CD4-positive, alpha-beta memory T cell (primary cell): Measurements from ENCODE around the gene ADAMTS16. TPM values are rescaled to one million over a fixed set of nuclear protein-coding genes. Genes with fewer than 3 reads are reported as not detected.

ENCODE experiments used
- CTCF ChIA-PET: fragments of 350-600 bp; sonication (Branson Sonifier 250); formaldehyde crosslinking; loops from one replicate; lab custom pipeline; 2021; ENCODE audit warnings: inconsistent platforms; ENCODE audit not compliant: partially characterized antibody; lab: Charles Lee
- POLR2A ChIA-PET: fragments of 350-600 bp; sonication (Branson Sonifier 250); formaldehyde crosslinking; loops from one replicate; lab custom pipeline; 2021; ENCODE audit not compliant: partially characterized antibody; lab: Charles Lee
- DNase-seq, 5 donors: peaks; one replicate each; pipeline versions ENCODE4 v3.0.0 to v3.0.0-alpha.2; 2020 to 2022; ENCODE audit warnings: mixed read lengths in 1 of 5
- H3K27ac ChIP-seq: one replicate; pipeline ENCODE4 v1.7.0; 2013; ENCODE audit warnings: low read depth, low read length
- H3K27me3 ChIP-seq: 2 replicates; pipeline ENCODE4 v1.7.0; 2013; ENCODE audit warnings: mild to moderate bottlenecking, low read length, moderate library complexity; ENCODE audit not compliant: insufficient read depth
- H3K36me3 ChIP-seq: 2 replicates; pipeline ENCODE4 v1.7.0; 2013; ENCODE audit warnings: mild to moderate bottlenecking, low read length, moderate library complexity; ENCODE audit not compliant: insufficient read depth
- H3K4me1 ChIP-seq: 2 replicates; pipeline ENCODE4 v1.7.0; 2013; ENCODE audit warnings: mild to moderate bottlenecking, low read length, moderate library complexity; ENCODE audit not compliant: insufficient read depth
- H3K4me3 ChIP-seq, 2 donors: one replicate each; pipeline ENCODE4 v1.7.0; 2013; ENCODE audit warnings: low read length in 2 of 2, mild to moderate bottlenecking in 1 of 2
- H3K9me3 ChIP-seq, 2 donors: one replicate each; pipeline ENCODE4 v1.7.0; 2013; ENCODE audit warnings: low read length in 2 of 2, control low read depth in 1 of 2; ENCODE audit not compliant: control insufficient read depth in 1 of 2
- H3K27ac Mint-ChIP-seq, 7 donors: one replicate each; pipeline ENCODE4 v1.8.0; 2020 to 2021; ENCODE audit warnings: mixed read lengths in 7 of 7, mild to moderate bottlenecking in 6 of 7, inconsistent platforms in 3 of 7, moderate library complexity in 3 of 7
- H3K27me3 Mint-ChIP-seq, 2 donors: one replicate each; pipeline ENCODE4 v1.8.0; 2020 to 2021; ENCODE audit warnings: mixed read lengths in 2 of 2
- H3K36me3 Mint-ChIP-seq, 2 donors: one replicate each; pipeline ENCODE4 v1.8.0; 2020 to 2021; ENCODE audit warnings: mixed read lengths in 2 of 2, inconsistent platforms in 1 of 2, mild to moderate bottlenecking in 1 of 2
- H3K4me1 Mint-ChIP-seq, 4 donors: one replicate each; pipeline ENCODE4 v1.8.0; 2020 to 2021; ENCODE audit warnings: mixed read lengths in 4 of 4, mild to moderate bottlenecking in 1 of 4
- H3K4me3 Mint-ChIP-seq, 8 donors: one replicate each; pipeline ENCODE4 v1.8.0; 2020 to 2021; ENCODE audit warnings: mixed read lengths in 8 of 8, mild to moderate bottlenecking in 7 of 8, moderate library complexity in 6 of 8, inconsistent platforms in 3 of 8
- H3K9me3 Mint-ChIP-seq, 8 donors: one replicate each; pipeline ENCODE4 v1.8.0; 2020 to 2021; ENCODE audit warnings: mixed read lengths in 8 of 8, mild to moderate bottlenecking in 5 of 8, inconsistent platforms in 3 of 8, moderate library complexity in 1 of 8
- intact Hi-C: fragments of 100-400 bp; cut with micrococcal nuclease; formaldehyde crosslinking; loops from one replicate; pipeline ENCODE4 v1.15.1; 2023
- polyA plus RNA-seq, 2 donors: library from polyadenylated mRNA; unstranded; fragments of 300-500 nt; fragmentation: Illumina TruSeq; gene quantifications; one replicate each; pipeline ENCODE4 v1.2.3, GENCODE V29; 2021
- total RNA-seq, 2 experiments: library from RNA; stranded (reverse); gene quantifications; one replicate each; pipeline ENCODE4 v1.2.3, GENCODE V29; 2021

Gene ADAMTS16
- total and polyA plus RNA-seq, 4 experiments from 2014 or later = not detected

DNA sequence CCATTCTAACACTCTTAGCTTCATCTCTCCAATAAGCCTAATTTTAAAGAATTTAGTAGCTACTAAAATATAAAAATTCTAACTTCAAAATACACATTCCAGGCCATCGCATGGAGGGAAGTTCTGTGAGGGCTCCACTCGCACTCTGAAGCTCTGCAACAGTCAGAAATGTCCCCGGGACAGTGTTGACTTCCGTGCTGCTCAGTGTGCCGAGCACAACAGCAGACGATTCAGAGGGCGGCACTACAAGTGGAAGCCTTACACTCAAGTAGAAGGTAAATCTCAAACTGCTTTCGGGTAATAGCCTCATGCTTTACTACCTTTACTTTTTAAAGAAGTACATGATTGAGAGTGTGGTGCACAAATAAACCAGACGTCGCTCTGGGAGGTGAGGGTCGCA, 94.8 kb downstream of the ADAMTS16 start:
- Histone ChIP-seq H3K36me3 (no peaks in the 10 kb centered on the region), H3K9me3 (no peaks in the 10 kb centered on the region), H3K4me1 (no peaks in the 10 kb centered on the region), H3K27ac (no peak overlapping the region), H3K4me3 (no peak overlapping the region), H3K27me3 (no peaks in the 10 kb centered on the region)
- ChIA-PET CTCF (no interaction called here), POLR2A (no interaction called here)
- Mint-ChIP-seq H3K4me1 (no peaks in the 10 kb centered on the region), H3K9me3 (peaks cover 0 to 4% (median 0%) of the 10 kb centered on the region in 8 donors), H3K4me3 (no peak overlapping the region), H3K27me3 (peaks cover 0 to 1% of the 10 kb centered on the region in 2 donors), H3K36me3 (no peaks in the 10 kb centered on the region), H3K27ac (no peak overlapping the region)
- DNase-seq = no peak
- intact Hi-C loops = no loop called here

DNA sequence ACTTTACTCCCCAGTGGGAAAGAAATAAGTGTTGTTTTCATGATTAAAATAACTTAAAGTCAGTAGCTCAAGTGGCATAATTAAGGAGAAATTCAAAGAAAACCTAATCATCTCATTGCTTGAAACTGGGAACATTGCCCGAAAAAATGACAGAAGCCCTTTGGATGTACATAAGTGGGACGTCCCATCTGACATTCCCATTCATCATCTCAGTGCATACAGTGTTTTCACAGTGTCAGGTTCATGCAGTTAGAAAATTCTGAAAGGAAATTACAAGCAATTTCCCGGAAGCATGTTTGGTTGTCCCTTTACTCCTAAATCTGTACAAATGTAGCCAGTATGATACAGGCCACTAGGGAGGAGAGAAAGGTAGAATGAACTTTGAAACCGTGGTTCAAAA, 95.6 kb downstream of the ADAMTS16 start:
- H3K27ac Mint-ChIP-seq = no peak overlapping the region
- H3K9me3 Mint-ChIP-seq = peaks cover 0 to 4% (median under 1%) of the 10 kb centered on the region in 8 donors
- ChIA-PET CTCF (no interaction called here), POLR2A (no interaction called here)
- DNase-seq = no peak
- H3K4me1 ChIP-seq = no peaks in the 10 kb centered on the region
- H3K9me3 ChIP-seq = no peaks in the 10 kb centered on the region
- H3K4me3 ChIP-seq = no peak overlapping the region
- no peaks in the 10 kb centered on the region for H3K36me3 ChIP-seq
- no peak overlapping the region for H3K4me3 Mint-ChIP-seq
- no peaks in the 10 kb centered on the region for H3K27me3 ChIP-seq
- no peak overlapping the region for H3K27ac ChIP-seq
- no peaks in the 10 kb centered on the region for H3K4me1 Mint-ChIP-seq
- H3K36me3 Mint-ChIP-seq = no peaks in the 10 kb centered on the region
- intact Hi-C loops = no loop called here
- H3K27me3 Mint-ChIP-seq = peaks cover 0 to 1% of the 10 kb centered on the region in 2 donors

DNA sequence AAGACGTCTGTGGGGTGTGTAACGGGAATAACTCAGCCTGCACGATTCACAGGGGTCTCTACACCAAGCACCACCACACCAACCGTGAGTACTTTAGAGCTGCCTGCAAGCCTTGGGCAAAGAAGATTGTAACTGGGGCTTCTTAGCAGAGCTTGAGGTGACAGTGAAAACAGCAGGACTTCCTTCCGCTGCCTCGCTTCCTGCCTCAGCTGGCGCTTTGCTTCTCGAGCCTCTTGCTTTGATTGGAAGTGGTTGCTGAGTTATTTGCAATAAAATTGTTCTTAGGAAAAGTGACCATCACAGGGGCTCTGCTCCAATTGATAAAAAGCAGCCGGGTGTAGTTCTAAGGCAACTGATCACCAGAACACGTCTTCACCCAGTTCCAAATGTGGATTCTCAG, 99.1 kb downstream of the ADAMTS16 start:
- no peaks in the 10 kb centered on the region for H3K9me3 ChIP-seq
- POLR2A ChIA-PET = no interaction called here
- no peak overlapping the region for H3K27ac Mint-ChIP-seq
- no peaks in the 10 kb centered on the region for H3K27me3 ChIP-seq
- DNase-seq = no peak
- H3K4me1 Mint-ChIP-seq = no peaks in the 10 kb centered on the region
- H3K27ac ChIP-seq = no peak overlapping the region
- no peaks in the 10 kb centered on the region for H3K36me3 Mint-ChIP-seq
- H3K4me1 ChIP-seq = no peaks in the 10 kb centered on the region
- intact Hi-C loops = no loop called here
- H3K4me3 Mint-ChIP-seq = no peak overlapping the region
- H3K27me3 Mint-ChIP-seq = peaks cover 1% of the 10 kb centered on the region in 2 donors
- no peak overlapping the region for H3K4me3 ChIP-seq
- H3K9me3 Mint-ChIP-seq = peaks cover 0 to 3% (median 0%) of the 10 kb centered on the region in 8 donors
- no peaks in the 10 kb centered on the region for H3K36me3 ChIP-seq
- CTCF ChIA-PET = no interaction called here

DNA sequence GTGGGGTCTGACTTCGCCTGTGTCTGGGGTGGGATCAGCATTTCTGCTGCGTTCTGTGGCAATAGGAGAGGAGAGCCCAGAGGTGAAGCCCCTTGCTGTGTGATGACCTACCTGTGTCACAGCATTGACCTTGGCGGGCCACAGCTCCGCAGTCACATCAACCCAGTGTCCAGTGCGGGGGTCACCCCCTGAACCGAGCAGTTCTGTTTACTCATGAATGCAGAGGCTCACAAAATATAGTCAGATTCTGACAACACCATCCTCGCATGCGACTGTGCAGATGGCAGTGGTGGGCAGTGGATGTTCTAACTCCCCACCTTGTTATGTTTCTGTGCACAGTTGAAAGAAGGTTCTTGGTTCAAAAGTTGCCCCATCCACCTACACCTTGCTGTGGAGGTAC, 100.1 kb downstream of the ADAMTS16 start:
- Mint-ChIP-seq H3K4me3 (no peak overlapping the region), H3K27ac (no peak overlapping the region), H3K9me3 (peaks cover 0 to 3% (median under 1%) of the 10 kb centered on the region in 8 donors), H3K4me1 (no peaks in the 10 kb centered on the region), H3K27me3 (peaks cover 1% of the 10 kb centered on the region in 2 donors), H3K36me3 (no peaks in the 10 kb centered on the region)
- DNase-seq = no peak
- no peak overlapping the region for H3K27ac ChIP-seq
- ChIA-PET CTCF (no interaction called here), POLR2A (no interaction called here)
- no peaks in the 10 kb centered on the region for H3K9me3 ChIP-seq
- no peak overlapping the region for H3K4me3 ChIP-seq
- H3K36me3 ChIP-seq = no peaks in the 10 kb centered on the region
- intact Hi-C loops = no loop called here
- no peaks in the 10 kb centered on the region for H3K27me3 ChIP-seq
- no peaks in the 10 kb centered on the region for H3K4me1 ChIP-seq

DNA sequence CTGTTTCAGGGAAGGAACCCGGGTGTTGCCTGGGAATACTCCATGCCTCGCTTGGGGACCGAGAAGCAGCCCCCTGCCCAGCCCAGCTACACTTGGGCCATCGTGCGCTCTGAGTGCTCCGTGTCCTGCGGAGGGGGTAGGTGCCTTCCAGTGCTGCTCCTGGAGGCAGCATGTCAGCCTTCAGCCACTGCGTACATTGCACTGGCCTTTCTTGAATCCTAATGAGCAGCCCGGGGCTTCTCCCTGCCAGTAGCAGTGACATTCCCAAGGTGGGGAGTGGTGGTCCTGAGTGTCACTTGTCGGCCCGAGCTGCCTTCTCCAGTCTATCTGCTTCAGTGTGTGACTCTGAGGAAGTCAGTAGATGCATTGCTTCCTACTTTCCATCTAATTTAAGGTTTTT, 101.9 kb downstream of the ADAMTS16 start:
- peaks cover 0 to 1% of the 10 kb centered on the region in 2 donors for H3K27me3 Mint-ChIP-seq
- no peaks in the 10 kb centered on the region for H3K9me3 ChIP-seq
- CTCF ChIA-PET = no interaction called here
- H3K27ac Mint-ChIP-seq = no peak overlapping the region
- no peak overlapping the region for H3K4me3 Mint-ChIP-seq
- H3K4me1 ChIP-seq = no peaks in the 10 kb centered on the region
- H3K27me3 ChIP-seq = no peaks in the 10 kb centered on the region
- H3K9me3 Mint-ChIP-seq = peaks cover 0 to 3% (median under 1%) of the 10 kb centered on the region in 8 donors
- POLR2A ChIA-PET = no interaction called here
- H3K36me3 ChIP-seq = no peaks in the 10 kb centered on the region
- no peak for DNase-seq
- no peak overlapping the region for H3K27ac ChIP-seq
- H3K4me3 ChIP-seq = no peak overlapping the region
- intact Hi-C loops = no loop called here
- H3K4me1 Mint-ChIP-seq = no peaks in the 10 kb centered on the region
- H3K36me3 Mint-ChIP-seq = no peaks in the 10 kb centered on the region

DNA sequence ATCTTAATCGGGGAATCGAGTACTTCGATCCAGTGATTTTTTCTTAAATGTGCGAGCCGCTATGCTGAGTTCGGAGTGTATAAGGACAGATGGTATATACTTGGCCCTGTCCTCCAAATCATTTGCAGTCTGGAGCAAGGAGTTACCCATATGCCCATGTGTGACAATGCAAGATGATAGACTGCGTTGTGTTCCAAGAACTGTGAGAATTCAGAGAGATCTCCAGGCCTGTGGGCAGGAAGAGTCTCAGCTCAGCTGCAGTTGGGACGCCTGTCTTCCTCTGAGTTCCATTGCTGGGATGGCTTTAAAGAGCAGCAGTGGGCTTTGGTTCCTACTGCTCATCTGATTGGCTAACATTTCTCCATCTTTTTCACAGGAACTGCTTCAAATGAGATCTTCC, 106.6 kb downstream of the ADAMTS16 start:
- Histone ChIP-seq H3K9me3 (no peaks in the 10 kb centered on the region), H3K4me3 (no peak overlapping the region), H3K27me3 (no peaks in the 10 kb centered on the region), H3K27ac (no peak overlapping the region), H3K36me3 (no peaks in the 10 kb centered on the region), H3K4me1 (no peaks in the 10 kb centered on the region)
- Mint-ChIP-seq H3K27ac (no peak overlapping the region), H3K36me3 (no peaks in the 10 kb centered on the region), H3K27me3 (peaks cover 0 to 3% of the 10 kb centered on the region in 2 donors), H3K4me3 (no peak overlapping the region), H3K9me3 (peaks cover 0 to 6% (median 0%) of the 10 kb centered on the region in 8 donors), H3K4me1 (no peaks in the 10 kb centered on the region)
- no peak for DNase-seq
- intact Hi-C loops = no loop called here
- ChIA-PET POLR2A (no interaction called here), CTCF (no interaction called here)

DNA sequence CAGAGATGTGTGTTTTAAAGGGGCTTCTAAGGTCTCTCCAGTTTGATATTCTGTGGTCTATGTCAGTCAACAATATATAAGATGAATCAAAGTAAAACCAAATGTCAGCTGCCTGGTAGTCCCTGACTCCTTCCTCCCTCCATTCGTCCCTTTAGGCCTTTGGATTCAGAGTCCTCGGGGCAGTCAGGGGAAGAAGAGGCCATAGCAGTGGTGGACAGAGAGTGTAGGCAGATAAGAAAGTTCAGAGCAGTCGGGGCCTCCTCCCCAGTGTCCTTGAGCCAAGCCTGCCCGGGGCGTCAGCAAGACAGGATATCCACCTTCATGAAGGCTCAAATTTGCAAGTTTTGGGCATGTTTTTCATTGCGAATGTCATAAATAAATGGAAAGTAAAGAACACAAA, 110.6 kb downstream of the ADAMTS16 start:
- no peak overlapping the region for H3K4me3 ChIP-seq
- no peaks in the 10 kb centered on the region for H3K27me3 ChIP-seq
- H3K36me3 ChIP-seq = no peaks in the 10 kb centered on the region
- no peaks in the 10 kb centered on the region for H3K4me1 ChIP-seq
- ChIA-PET POLR2A (no interaction called here), CTCF (no interaction called here)
- Mint-ChIP-seq H3K27ac (no peak overlapping the region), H3K27me3 (peaks cover 0 to 3% of the 10 kb centered on the region in 2 donors), H3K4me3 (no peak overlapping the region), H3K36me3 (no peaks in the 10 kb centered on the region), H3K4me1 (no peaks in the 10 kb centered on the region), H3K9me3 (peaks cover 3 to 27% (median 6%) of the 10 kb centered on the region in 8 donors)
- no peak overlapping the region for H3K27ac ChIP-seq
- no peaks in the 10 kb centered on the region for H3K9me3 ChIP-seq
- no peak for DNase-seq
- intact Hi-C loops = no loop called here

DNA sequence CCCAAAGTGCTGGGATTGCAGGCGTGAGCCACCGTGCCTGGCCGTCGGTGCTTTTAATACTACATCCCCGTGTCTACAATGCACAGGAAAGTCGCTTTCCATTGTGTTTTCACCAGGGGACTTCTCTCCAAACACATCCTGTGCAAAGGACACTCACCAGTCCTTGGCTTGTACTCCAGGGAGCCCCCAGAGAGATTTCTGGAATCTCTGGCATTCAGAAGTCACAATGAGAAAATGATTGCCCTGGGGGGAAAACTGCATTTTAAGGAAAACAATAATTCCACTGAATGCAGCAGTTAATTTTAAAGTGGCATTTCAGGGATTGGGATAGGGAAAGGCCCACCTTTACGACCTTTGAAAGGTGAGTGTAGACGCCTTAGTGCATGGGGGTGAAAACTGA, 112.0 kb downstream of the ADAMTS16 start:
- Histone ChIP-seq H3K36me3 (no peaks in the 10 kb centered on the region), H3K9me3 (no peaks in the 10 kb centered on the region), H3K27me3 (no peaks in the 10 kb centered on the region), H3K4me1 (no peaks in the 10 kb centered on the region), H3K27ac (no peak overlapping the region), H3K4me3 (no peak overlapping the region)
- H3K27me3 Mint-ChIP-seq = peaks cover 0 to 3% of the 10 kb centered on the region in 2 donors
- CTCF ChIA-PET = no interaction called here
- DNase-seq = no peak
- intact Hi-C loops = no loop called here
- no peaks in the 10 kb centered on the region for H3K36me3 Mint-ChIP-seq
- H3K4me1 Mint-ChIP-seq = no peaks in the 10 kb centered on the region
- peaks cover 4 to 31% (median 10%) of the 10 kb centered on the region in 8 donors for H3K9me3 Mint-ChIP-seq
- H3K27ac Mint-ChIP-seq = no peak overlapping the region
- POLR2A ChIA-PET = no interaction called here
- H3K4me3 Mint-ChIP-seq = no peak overlapping the region
